IMR-90 (cell line): Measurements from ENCODE around the gene FITM2. TPM values are rescaled to one million over a fixed set of nuclear protein-coding genes. Genes with fewer than 3 reads are reported as not detected.

ENCODE experiments used
- ATAC-seq: fragments of 200-7000 bp; cut with Tn5 transposase; 2 replicates; pipeline ENCODE4 v1.9.1; 2020; ENCODE audit warnings: low read depth, mild to moderate bottlenecking, moderate library complexity
- BruUV-seq: library from RNA; stranded (reverse); fragments of 400-500 nt; replicated peaks from 2 replicates; lab custom pipeline; 2021; lab: Mats Ljungman, UMichigan
- CTCF ChIA-PET: fragments of 300-600 bp; formaldehyde crosslinking; extraction: SDS; loops from one replicate; lab custom pipeline; 2021; ENCODE audit warnings: antibody characterized with exemption; lab: Yijun Ruan, JAX
- POLR2A ChIA-PET: fragments of 300-600 bp; sonication (Branson Sonifier 250); formaldehyde crosslinking; loops from one replicate; lab custom pipeline; 2022; ENCODE audit warnings: antibody characterized with exemption; ENCODE audit not compliant: unreplicated experiment; lab: Charles Lee
- DNase-seq: peaks from one replicate; pipeline ENCODE4 v3.0.0; 2013
- H2AFZ ChIP-seq: replicated peaks from 2 replicates; pipeline ENCODE3; 2013; ENCODE audit warnings: low read length, mild to moderate bottlenecking; ENCODE audit not compliant: poor library complexity
- H2AK5ac ChIP-seq: 2 replicates; pipeline ENCODE4 v1.6.1; 2013; ENCODE audit warnings: low read depth, low read length, inconsistent platforms
- H2AK9ac ChIP-seq: replicated peaks from 2 replicates; pipeline ENCODE3; 2013; ENCODE audit warnings: mild to moderate bottlenecking, low read depth, low read length, moderate library complexity; ENCODE audit not compliant: poor library complexity
- H2BK120ac ChIP-seq: 2 replicates; pipeline ENCODE4 v1.6.1; 2013; ENCODE audit warnings: low read depth, low read length, inconsistent platforms
- H2BK15ac ChIP-seq: 3 replicates; pipeline ENCODE4 v1.6.1; 2013; ENCODE audit warnings: low read depth, low read length, inconsistent platforms
- H2BK20ac ChIP-seq: 2 replicates; pipeline ENCODE4 v1.6.1; 2013; ENCODE audit warnings: low read depth, mild to moderate bottlenecking, inconsistent platforms, low read length, moderate library complexity
- H2BK5ac ChIP-seq: 2 replicates; pipeline ENCODE4 v1.6.1; 2013; ENCODE audit warnings: mild to moderate bottlenecking, low read depth, low read length, inconsistent platforms; ENCODE audit not compliant: poor library complexity, severe bottlenecking
- H3K14ac ChIP-seq: replicated peaks from 2 replicates; pipeline ENCODE4 v1.6.1; 2013; ENCODE audit warnings: low read depth, low read length, inconsistent platforms
- H3K18ac ChIP-seq: 2 replicates; pipeline ENCODE4 v1.6.1; 2013; ENCODE audit warnings: low read depth, low read length, control low read depth
- H3K23ac ChIP-seq: 2 replicates; pipeline ENCODE4 v1.6.1; 2013; ENCODE audit warnings: low read depth, low read length, inconsistent platforms
- H3K27ac ChIP-seq: 2 replicates; pipeline ENCODE4 v1.5.1; 2013; ENCODE audit warnings: mild to moderate bottlenecking, control low read depth, low read length; ENCODE audit not compliant: insufficient read depth
- H3K27me3 ChIP-seq: 2 replicates; pipeline ENCODE4 v1.6.1; 2013; ENCODE audit warnings: low read length; ENCODE audit not compliant: control insufficient read depth, insufficient read depth
- H3K36me3 ChIP-seq: 2 replicates; pipeline ENCODE4 v1.6.1; 2013; ENCODE audit warnings: low read length, mixed read lengths; ENCODE audit not compliant: control insufficient read depth, insufficient read depth
- H3K4ac ChIP-seq: 2 replicates; pipeline ENCODE4 v1.6.1; 2013; ENCODE audit warnings: low read depth, low read length, inconsistent platforms
- H3K4me1 ChIP-seq: 2 replicates; pipeline ENCODE4 v1.6.1; 2013; ENCODE audit warnings: low read length, mixed read lengths; ENCODE audit not compliant: control insufficient read depth, insufficient read depth
- H3K4me2 ChIP-seq: 2 replicates; pipeline ENCODE4 v1.6.1; 2013; ENCODE audit warnings: low read depth, mild to moderate bottlenecking, control low read depth, low read length, moderate library complexity
- H3K4me3 ChIP-seq: 2 replicates; pipeline ENCODE4 v1.5.1; 2013; ENCODE audit warnings: low read depth, mild to moderate bottlenecking, control low read depth, low read length, moderate library complexity; ENCODE audit not compliant: insufficient read depth
- H3K56ac ChIP-seq: 2 replicates; pipeline ENCODE4 v1.6.1; 2013; ENCODE audit warnings: low read length, inconsistent platforms; ENCODE audit not compliant: insufficient read depth; ENCODE audit errors: extremely low read depth
- H3K79me1 ChIP-seq, 2 experiments: 2 replicates each; pipeline ENCODE4 v1.6.1; 2013; ENCODE audit warnings: low read length in 2 of 2, inconsistent platforms in 1 of 2, low read depth in 1 of 2
- H3K9ac ChIP-seq: 2 replicates; pipeline ENCODE4 v1.6.1; 2013; ENCODE audit warnings: low read depth, low read length, control low read depth
- H3K9me1 ChIP-seq: 2 replicates; pipeline ENCODE4 v1.6.1; 2013; ENCODE audit warnings: low read length, inconsistent platforms; ENCODE audit not compliant: insufficient read depth
- H3K9me3 ChIP-seq: 2 replicates; pipeline ENCODE4 v1.6.1; 2013; ENCODE audit warnings: low read length; ENCODE audit not compliant: control insufficient read depth, insufficient read depth
- H4K20me1 ChIP-seq: 2 replicates; pipeline ENCODE4 v1.6.1; 2013; ENCODE audit warnings: low read length, inconsistent platforms; ENCODE audit not compliant: insufficient read depth
- H4K5ac ChIP-seq: 2 replicates; pipeline ENCODE4 v1.6.1; 2013; ENCODE audit warnings: mild to moderate bottlenecking, low read depth, low read length, control low read depth
- H4K8ac ChIP-seq, 2 experiments: 2 replicates each; pipeline ENCODE4 v1.6.1; 2013; ENCODE audit warnings: low read depth in 2 of 2, low read length in 2 of 2, control low read depth in 1 of 2, inconsistent platforms in 1 of 2
- H4K91ac ChIP-seq: 2 replicates; pipeline ENCODE4 v1.6.1; 2013; ENCODE audit warnings: low read depth, low read length, inconsistent platforms; ENCODE audit not compliant: insufficient read depth
- BHLHE40 ChIP-seq: fragments of 150-350 bp; IDR thresholded peaks from 2 replicates; pipeline ENCODE4 v1.6.1; 2016; ENCODE audit warnings: mild to moderate bottlenecking, low read depth, low read length
- CEBPB ChIP-seq: IDR thresholded peaks from 2 replicates; pipeline ENCODE4 v1.6.1; 2012; ENCODE audit warnings: low read depth, low read length, improper control_type of control experiment
- CHD1 ChIP-seq: IDR thresholded peaks from 2 replicates; pipeline ENCODE4 v1.6.1; 2012; ENCODE audit warnings: low read depth, low read length, improper control_type of control experiment
- FOS ChIP-seq: fragments of 150-350 bp; IDR thresholded peaks from 2 replicates; pipeline ENCODE4 v1.6.1; 2016; ENCODE audit warnings: low read depth, low read length
- MAFK ChIP-seq: IDR thresholded peaks from 2 replicates; pipeline ENCODE4 v1.6.1; 2012; ENCODE audit warnings: low read depth, low read length, improper control_type of control experiment
- MAZ ChIP-seq: IDR thresholded peaks from 2 replicates; pipeline ENCODE4 v1.6.1; 2012; ENCODE audit warnings: low read depth, mild to moderate bottlenecking, low read length, improper control_type of control experiment, moderate library complexity, borderline replicate concordance
- MXI1 ChIP-seq: IDR thresholded peaks from 2 replicates; pipeline ENCODE4 v1.6.1; 2012; ENCODE audit warnings: low read depth, mild to moderate bottlenecking, low read length, moderate library complexity, borderline replicate concordance
- NFE2L2 ChIP-seq: fragments of 150-350 bp; IDR thresholded peaks from 2 replicates; pipeline ENCODE4 v1.6.1; 2016; ENCODE audit warnings: low read depth, mild to moderate bottlenecking, low read length
- POLR2A ChIP-seq: IDR thresholded peaks from 2 replicates; pipeline ENCODE4 v1.6.1; 2012; ENCODE audit warnings: mild to moderate bottlenecking, low read depth, low read length
- RAD21 ChIP-seq: IDR thresholded peaks from 2 replicates; pipeline ENCODE4 v1.6.1; 2012; ENCODE audit warnings: low read length, improper control_type of control experiment
- RCOR1 ChIP-seq: IDR thresholded peaks from 2 replicates; pipeline ENCODE4 v1.6.1; 2012; ENCODE audit warnings: mild to moderate bottlenecking, low read length, improper control_type of control experiment; ENCODE audit not compliant: insufficient replicate concordance
- RFX5 ChIP-seq: IDR thresholded peaks from 2 replicates; pipeline ENCODE4 v1.8.0; 2012; ENCODE audit warnings: low read depth, mild to moderate bottlenecking, low read length, moderate library complexity
- SMC3 ChIP-seq: fragments of 150-350 bp; IDR thresholded peaks from 2 replicates; pipeline ENCODE4 v1.6.1; 2016; ENCODE audit warnings: low read depth, mild to moderate bottlenecking, antibody characterized with exemption, low read length, moderate library complexity
- USF2 ChIP-seq: fragments of 150-350 bp; IDR thresholded peaks from 2 replicates; pipeline ENCODE4 v1.6.1; 2017; ENCODE audit warnings: mild to moderate bottlenecking, antibody characterized with exemption, low read length, low read depth
- WGBS, 2 experiments: methylation state at CpG; one replicate each; pipeline versions ENCODE4 v1.1.5 to v1.1.7; 2013; ENCODE audit warnings: missing lambda C conversion rate in 2 of 2; ENCODE audit not compliant: insufficient read length in 1 of 2; ENCODE audit errors: extremely low coverage in 2 of 2; 5-methylcytosine and 5-hydroxymethylcytosine counted together
- dilution Hi-C: fragments of 300-500 bp; cut with HindIII; formaldehyde crosslinking; loops from one replicate; pipeline ENCODE4 v1.14.3; 2018; ENCODE audit warnings: low sequenced_read_pairs; ENCODE audit not compliant: unreplicated experiment
- in situ Hi-C: fragments of 300-500 bp; cut with MboI; formaldehyde crosslinking; loops from 3 replicates; pipeline ENCODE4 v1.14.3; 2019; ENCODE audit warnings: low sequenced_read_pairs, inconsistent platforms, mixed read lengths
- intact Hi-C: fragments of 100-400 bp; cut with micrococcal nuclease; formaldehyde crosslinking; loops from 2 replicates; pipeline ENCODE4 v1.10.0; 2022
- polyA plus RNA-seq, 3 experiments: library from polyadenylated mRNA; depleted of rRNA; stranded (reverse); fragments of >200 nt; gene quantifications; 2 replicates each; pipeline ENCODE4 v1.2.3, GENCODE V29; 2012; ENCODE audit warnings: low replicate concordance in 1 of 3
- total RNA-seq: library from RNA; depleted of rRNA; stranded (reverse); fragments of >200 nt; gene quantifications from 2 replicates; pipeline ENCODE4 v1.2.3, GENCODE V29; 2012
- TF ChIP-seq, protein P1 (sequence below): fragments of 150-350 bp; IDR thresholded peaks from 2 replicates; pipeline ENCODE4 v1.6.1; 2016; ENCODE audit warnings: low read depth, mild to moderate bottlenecking, low read length, moderate library complexity, borderline replicate concordance
- TF ChIP-seq, protein P2 (sequence below): conservative IDR thresholded peaks from 2 replicates; pipeline ENCODE4 v1.5.1; 2012; ENCODE audit warnings: mild to moderate bottlenecking, low read depth, low read length, improper control_type of control experiment

FITM2 gene
- total and polyA plus RNA-seq, 2 of the 4 experiments (the other 2 are of a cell fraction) = 3.4 to 6.5 TPM

- TF ChIP-seq FOS (no peak), POLR2A (no peak), RAD21 (no peak), RCOR1 (no peak), CEBPB (no peak), MAZ (no peak), RFX5 (no peak), MAFK (no peak), MXI1 (no peak), BHLHE40 (no peak), SMC3 (no peak), USF2 (no peak), NFE2L2 (no peak), CHD1 (no peak)
- TF ChIP-seq, protein P1, sequence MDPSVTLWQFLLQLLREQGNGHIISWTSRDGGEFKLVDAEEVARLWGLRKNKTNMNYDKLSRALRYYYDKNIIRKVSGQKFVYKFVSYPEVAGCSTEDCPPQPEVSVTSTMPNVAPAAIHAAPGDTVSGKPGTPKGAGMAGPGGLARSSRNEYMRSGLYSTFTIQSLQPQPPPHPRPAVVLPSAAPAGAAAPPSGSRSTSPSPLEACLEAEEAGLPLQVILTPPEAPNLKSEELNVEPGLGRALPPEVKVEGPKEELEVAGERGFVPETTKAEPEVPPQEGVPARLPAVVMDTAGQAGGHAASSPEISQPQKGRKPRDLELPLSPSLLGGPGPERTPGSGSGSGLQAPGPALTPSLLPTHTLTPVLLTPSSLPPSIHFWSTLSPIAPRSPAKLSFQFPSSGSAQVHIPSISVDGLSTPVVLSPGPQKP = no peak
- TF ChIP-seq, protein P2, sequence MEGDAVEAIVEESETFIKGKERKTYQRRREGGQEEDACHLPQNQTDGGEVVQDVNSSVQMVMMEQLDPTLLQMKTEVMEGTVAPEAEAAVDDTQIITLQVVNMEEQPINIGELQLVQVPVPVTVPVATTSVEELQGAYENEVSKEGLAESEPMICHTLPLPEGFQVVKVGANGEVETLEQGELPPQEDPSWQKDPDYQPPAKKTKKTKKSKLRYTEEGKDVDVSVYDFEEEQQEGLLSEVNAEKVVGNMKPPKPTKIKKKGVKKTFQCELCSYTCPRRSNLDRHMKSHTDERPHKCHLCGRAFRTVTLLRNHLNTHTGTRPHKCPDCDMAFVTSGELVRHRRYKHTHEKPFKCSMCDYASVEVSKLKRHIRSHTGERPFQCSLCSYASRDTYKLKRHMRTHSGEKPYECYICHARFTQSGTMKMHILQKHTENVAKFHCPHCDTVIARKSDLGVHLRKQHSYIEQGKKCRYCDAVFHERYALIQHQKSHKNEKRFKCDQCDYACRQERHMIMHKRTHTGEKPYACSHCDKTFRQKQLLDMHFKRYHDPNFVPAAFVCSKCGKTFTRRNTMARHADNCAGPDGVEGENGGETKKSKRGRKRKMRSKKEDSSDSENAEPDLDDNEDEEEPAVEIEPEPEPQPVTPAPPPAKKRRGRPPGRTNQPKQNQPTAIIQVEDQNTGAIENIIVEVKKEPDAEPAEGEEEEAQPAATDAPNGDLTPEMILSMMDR = no peak
- no peak overlapping the region for H2BK120ac ChIP-seq
- in situ Hi-C loops = no loop called here
- no peak overlapping the region for H2AK5ac ChIP-seq
- no peaks in the 10 kb centered on the region for H3K4me1 ChIP-seq
- H2BK5ac ChIP-seq = no peak overlapping the region
- ATAC-seq (no peak), DNase-seq (no peak)
- H3K14ac ChIP-seq = no peak overlapping the region
- H3K18ac ChIP-seq = no peak overlapping the region
- dilution Hi-C loops = no loop called here
- no peak overlapping the region for H3K23ac ChIP-seq
- no peak overlapping the region for H3K4ac ChIP-seq
- H3K9me3 ChIP-seq = no peaks in the 10 kb centered on the region
- intact Hi-C loops = no loop called here
- no peaks in the 10 kb centered on the region for H4K20me1 ChIP-seq
- H2AFZ ChIP-seq = no peak overlapping the region
- H4K5ac ChIP-seq = no peak overlapping the region
- H2BK20ac ChIP-seq = no peak overlapping the region
- H4K91ac ChIP-seq = no peak overlapping the region
- no peak overlapping the region for H3K4me2 ChIP-seq
- POLR2A ChIA-PET = interaction anchor here (0.6 kb wide), 1 partner anchor 1403 kb away, joined by 3 read pairs; no protein-coding TSS in a partner anchor
- no peak overlapping the region for H3K9ac ChIP-seq
- H2BK15ac ChIP-seq = no peak overlapping the region
- WGBS, 2 experiments = no CpG with 5 or more reads among the region's 4 CpGs
- H3K27ac ChIP-seq = no peak overlapping the region
- H2AK9ac ChIP-seq = no peak overlapping the region
- no peaks in the 10 kb centered on the region for H3K36me3 ChIP-seq
- no peak overlapping the region for H3K4me3 ChIP-seq
- no peaks in the 10 kb centered on the region for H3K79me1 ChIP-seq
- peaks cover 9% of the 10 kb centered on the region for H3K27me3 ChIP-seq
- CTCF ChIA-PET = interaction anchor here (1.3 kb wide), 1 partner anchor 17 kb away, joined by 4 read pairs; the partner anchor contains the start of gene FITM2
- no peak overlapping the region for H4K8ac ChIP-seq
- no TSS peak for BruUV-seq
- H3K56ac ChIP-seq = no peak overlapping the region
- no peaks in the 10 kb centered on the region for H3K9me1 ChIP-seq
These were observed 17.4 kb upstream of the FITM2 start for GRCh38 chr20:44328428-44328827.
